ENCODE measurements around the gene RNF112. TPM values are rescaled to one million over a fixed set of nuclear protein-coding genes. Genes with fewer than 3 reads are reported as not detected.

RNF112 gene
- polyA plus RNA-seq, 6 donors from 2014 or later = not detected

- no peak for ATAC-seq (ENCODE audit: low read depth in 2 of 2)
- Mint-ChIP-seq H3K4me3 (no peak overlapping the region), H3K36me3 (no peaks in the 10 kb centered on the region), H3K27ac (no peak overlapping the region), H3K4me1 (peaks cover 0 to 8% (median 0%) of the 10 kb centered on the region in 3 donors), H3K9me3 (peaks cover 0 to 4% (median 0%) of the 10 kb centered on the region in 7 donors), H3K27me3 (peaks cover 3 to 24% (median 8%) of the 10 kb centered on the region in 3 donors)
- no peak for DNase-seq
Measured at GRCh38 chr17:19403021-19403420, 8.0 kb upstream of the RNF112 start.

GRCh38 chr17:19404264-19404663 is 6.8 kb upstream of the RNF112 start:
- H3K4me3 Mint-ChIP-seq = no peak overlapping the region
- H3K27ac Mint-ChIP-seq = no peak overlapping the region
- peaks cover 3 to 24% (median 8%) of the 10 kb centered on the region in 3 donors for H3K27me3 Mint-ChIP-seq
- ATAC-seq (ENCODE audit: low read depth in 2 of 2) (no peak), DNase-seq (no peak)
- H3K36me3 Mint-ChIP-seq = no peaks in the 10 kb centered on the region
- peaks cover 0 to 8% (median 0%) of the 10 kb centered on the region in 3 donors for H3K4me1 Mint-ChIP-seq
- H3K9me3 Mint-ChIP-seq = peaks cover 0 to 4% (median 0%) of the 10 kb centered on the region in 7 donors

GRCh38 chr17:19405114-19405513 is 5.9 kb upstream of the RNF112 start:
- Mint-ChIP-seq H3K27me3 (peaks cover 3 to 24% (median 9%) of the 10 kb centered on the region in 3 donors), H3K4me1 (peaks cover 0 to 8% (median 0%) of the 10 kb centered on the region in 3 donors), H3K27ac (no peak overlapping the region), H3K4me3 (no peak overlapping the region), H3K9me3 (peaks cover 0 to 4% (median 0%) of the 10 kb centered on the region in 7 donors), H3K36me3 (no peaks in the 10 kb centered on the region)
- ATAC-seq (ENCODE audit: low read depth in 2 of 2) = no peak
- no peak for DNase-seq

- Mint-ChIP-seq H3K36me3 (no peaks in the 10 kb centered on the region), H3K9me3 (peaks cover 0 to 4% (median 0%) of the 10 kb centered on the region in 7 donors), H3K27me3 (peaks cover 3 to 27% (median 14%) of the 10 kb centered on the region in 3 donors), H3K4me1 (peaks cover 0 to 8% (median 0%) of the 10 kb centered on the region in 3 donors), H3K4me3 (no peak overlapping the region), H3K27ac (no peak overlapping the region)
- ATAC-seq (ENCODE audit: low read depth in 2 of 2) = no peak
- no peak for DNase-seq
Measured at GRCh38 chr17:19407601-19408345, 3.3 kb upstream of the RNF112 start.

GRCh38 chr17:19408346-19408710 is 2.7 kb upstream of the RNF112 start:
- H3K4me3 Mint-ChIP-seq = no peak overlapping the region
- no peaks in the 10 kb centered on the region for H3K36me3 Mint-ChIP-seq
- H3K27me3 Mint-ChIP-seq = peaks cover 3 to 23% (median 18%) of the 10 kb centered on the region in 3 donors
- ATAC-seq (ENCODE audit: low read depth in 2 of 2) (no peak), DNase-seq (no peak)
- peak overlapping the region in 1 of 6 donors; percentile 52 for H3K27ac Mint-ChIP-seq
- H3K9me3 Mint-ChIP-seq = peaks cover 0 to 4% (median 0%) of the 10 kb centered on the region in 7 donors
- H3K4me1 Mint-ChIP-seq = peaks cover 0 to 8% (median 0%) of the 10 kb centered on the region in 3 donors

GRCh38 chr17:19409066-19409465 is 2.0 kb upstream of the RNF112 start:
- Mint-ChIP-seq H3K27me3 (peaks cover 3 to 16% (median 12%) of the 10 kb centered on the region in 3 donors), H3K27ac (no peak overlapping the region), H3K9me3 (no peaks in the 10 kb centered on the region), H3K36me3 (no peaks in the 10 kb centered on the region), H3K4me1 (peaks cover 0 to 5% (median 0%) of the 10 kb centered on the region in 3 donors), H3K4me3 (no peak overlapping the region)
- ATAC-seq (ENCODE audit: low read depth in 2 of 2) (no peak), DNase-seq (no peak)

- no peak for ATAC-seq (ENCODE audit: low read depth in 2 of 2)
- DNase-seq = no peak
- Mint-ChIP-seq H3K27me3 (peaks cover 0 to 16% (median 12%) of the 10 kb centered on the region in 3 donors), H3K9me3 (no peaks in the 10 kb centered on the region), H3K4me1 (peaks cover 0 to 5% (median 0%) of the 10 kb centered on the region in 3 donors), H3K4me3 (no peak overlapping the region), H3K27ac (no peak overlapping the region), H3K36me3 (no peaks in the 10 kb centered on the region)
Measured at GRCh38 chr17:19409509-19409908, 1.5 kb upstream of the RNF112 start.

GRCh38 chr17:19410091-19410490 is 941 bp upstream of the RNF112 start:
- Mint-ChIP-seq H3K27me3 (peaks cover 0 to 21% (median 12%) of the 10 kb centered on the region in 3 donors), H3K36me3 (no peaks in the 10 kb centered on the region), H3K4me3 (no peak overlapping the region), H3K4me1 (peaks cover 0 to 5% (median 0%) of the 10 kb centered on the region in 3 donors), H3K9me3 (no peaks in the 10 kb centered on the region), H3K27ac (peak overlapping the region in 2 of 6 donors; percentile 24 to 75)
- no peak for DNase-seq
- no peak for ATAC-seq (ENCODE audit: low read depth in 2 of 2)

GRCh38 chr17:19411631-19412030 is 599 bp downstream of the RNF112 start:
- Mint-ChIP-seq H3K36me3 (no peaks in the 10 kb centered on the region), H3K27ac (peak overlapping the region in 1 of 6 donors; percentile 37), H3K9me3 (no peaks in the 10 kb centered on the region), H3K4me3 (no peak overlapping the region), H3K27me3 (peaks cover 0 to 30% (median 12%) of the 10 kb centered on the region in 3 donors), H3K4me1 (no peaks in the 10 kb centered on the region)
- ATAC-seq (ENCODE audit: low read depth in 2 of 2) (no peak), DNase-seq (no peak)

GRCh38 chr17:19412510-19412909 is 1.5 kb downstream of the RNF112 start:
- H3K27me3 Mint-ChIP-seq = peaks cover 0 to 31% (median 12%) of the 10 kb centered on the region in 3 donors
- no peak overlapping the region for H3K27ac Mint-ChIP-seq
- no peaks in the 10 kb centered on the region for H3K9me3 Mint-ChIP-seq
- no peak for ATAC-seq (ENCODE audit: low read depth in 2 of 2)
- DNase-seq = no peak
- no peaks in the 10 kb centered on the region for H3K4me1 Mint-ChIP-seq
- no peaks in the 10 kb centered on the region for H3K36me3 Mint-ChIP-seq
- H3K4me3 Mint-ChIP-seq = no peak overlapping the region

- Mint-ChIP-seq H3K4me1 (no peaks in the 10 kb centered on the region), H3K27ac (no peak overlapping the region), H3K36me3 (no peaks in the 10 kb centered on the region), H3K4me3 (no peak overlapping the region), H3K9me3 (no peaks in the 10 kb centered on the region), H3K27me3 (peaks cover 0 to 31% (median 12%) of the 10 kb centered on the region in 3 donors)
- DNase-seq = no peak
- ATAC-seq (ENCODE audit: low read depth in 2 of 2) = no peak
Measured at GRCh38 chr17:19412984-19413383, 2.0 kb downstream of the RNF112 start.

- DNase-seq (no peak), ATAC-seq (ENCODE audit: low read depth in 2 of 2) (no peak)
- Mint-ChIP-seq H3K36me3 (no peaks in the 10 kb centered on the region), H3K4me1 (no peaks in the 10 kb centered on the region), H3K9me3 (no peaks in the 10 kb centered on the region), H3K4me3 (no peak overlapping the region), H3K27ac (no peak overlapping the region), H3K27me3 (peaks cover 1 to 32% (median 12%) of the 10 kb centered on the region in 3 donors)
Measured at GRCh38 chr17:19413761-19414160, 2.7 kb downstream of the RNF112 start.

- H3K27me3 Mint-ChIP-seq = peaks cover 7 to 35% (median 12%) of the 10 kb centered on the region in 3 donors
- H3K4me1 Mint-ChIP-seq = no peaks in the 10 kb centered on the region
- DNase-seq (no peak), ATAC-seq (ENCODE audit: low read depth in 2 of 2) (no peak)
- no peak overlapping the region for H3K27ac Mint-ChIP-seq
- H3K4me3 Mint-ChIP-seq = no peak overlapping the region
- no peaks in the 10 kb centered on the region for H3K36me3 Mint-ChIP-seq
- H3K9me3 Mint-ChIP-seq = no peaks in the 10 kb centered on the region
Measured at GRCh38 chr17:19414396-19415280, 3.6 kb downstream of the RNF112 start.
